ENCODE data around the gene DKK3.

DKK3 gene

DNA sequence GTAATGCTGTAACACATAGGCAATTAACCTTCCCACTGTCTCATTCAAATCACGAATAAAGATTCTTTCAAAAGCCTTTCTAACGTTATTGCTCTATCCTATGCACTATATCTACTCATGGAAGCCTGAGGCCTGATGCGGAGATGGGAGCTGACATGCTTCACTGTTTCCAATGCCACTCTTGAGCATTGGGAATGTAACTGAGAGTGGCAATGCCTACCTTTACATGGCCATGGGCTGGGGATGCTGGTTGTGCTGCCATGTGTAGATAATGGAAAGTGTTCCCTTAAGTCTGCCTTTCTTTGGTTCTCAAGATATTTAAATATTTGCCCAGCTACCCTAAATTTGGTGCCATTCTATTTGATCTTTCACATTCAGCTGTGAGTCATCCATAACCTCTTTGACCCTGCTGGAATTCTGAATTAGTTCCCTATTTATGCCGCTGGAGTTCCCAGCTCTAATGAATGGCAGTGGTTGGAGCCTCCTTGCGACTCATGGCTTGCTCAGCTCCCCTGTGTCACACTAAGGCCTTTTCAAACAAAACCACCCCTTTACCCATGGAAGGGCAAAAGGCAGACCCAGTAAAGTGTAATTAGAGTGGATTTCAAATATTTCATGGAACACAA is 21.4 kb upstream of the DKK3 start:
- no peak overlapping the region for H3K4me3 ChIP-seq (ENCODE audit: low read depth, low read length)
- TF ChIP-seq, protein P1, sequence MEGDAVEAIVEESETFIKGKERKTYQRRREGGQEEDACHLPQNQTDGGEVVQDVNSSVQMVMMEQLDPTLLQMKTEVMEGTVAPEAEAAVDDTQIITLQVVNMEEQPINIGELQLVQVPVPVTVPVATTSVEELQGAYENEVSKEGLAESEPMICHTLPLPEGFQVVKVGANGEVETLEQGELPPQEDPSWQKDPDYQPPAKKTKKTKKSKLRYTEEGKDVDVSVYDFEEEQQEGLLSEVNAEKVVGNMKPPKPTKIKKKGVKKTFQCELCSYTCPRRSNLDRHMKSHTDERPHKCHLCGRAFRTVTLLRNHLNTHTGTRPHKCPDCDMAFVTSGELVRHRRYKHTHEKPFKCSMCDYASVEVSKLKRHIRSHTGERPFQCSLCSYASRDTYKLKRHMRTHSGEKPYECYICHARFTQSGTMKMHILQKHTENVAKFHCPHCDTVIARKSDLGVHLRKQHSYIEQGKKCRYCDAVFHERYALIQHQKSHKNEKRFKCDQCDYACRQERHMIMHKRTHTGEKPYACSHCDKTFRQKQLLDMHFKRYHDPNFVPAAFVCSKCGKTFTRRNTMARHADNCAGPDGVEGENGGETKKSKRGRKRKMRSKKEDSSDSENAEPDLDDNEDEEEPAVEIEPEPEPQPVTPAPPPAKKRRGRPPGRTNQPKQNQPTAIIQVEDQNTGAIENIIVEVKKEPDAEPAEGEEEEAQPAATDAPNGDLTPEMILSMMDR (IDR thresholded peaks at IDR 0.05; ENCODE audit: low read depth, low read length, missing control alignments) = no peak
- in situ Hi-C loops (cut with HindIII; ENCODE audit: low sequenced_read_pairs) = loop anchor here (5.0 kb wide), 1 partner anchor 63 kb away; no protein-coding TSS in a partner anchor
- DNase-seq (ENCODE audit: low read depth) = no peak

DNA sequence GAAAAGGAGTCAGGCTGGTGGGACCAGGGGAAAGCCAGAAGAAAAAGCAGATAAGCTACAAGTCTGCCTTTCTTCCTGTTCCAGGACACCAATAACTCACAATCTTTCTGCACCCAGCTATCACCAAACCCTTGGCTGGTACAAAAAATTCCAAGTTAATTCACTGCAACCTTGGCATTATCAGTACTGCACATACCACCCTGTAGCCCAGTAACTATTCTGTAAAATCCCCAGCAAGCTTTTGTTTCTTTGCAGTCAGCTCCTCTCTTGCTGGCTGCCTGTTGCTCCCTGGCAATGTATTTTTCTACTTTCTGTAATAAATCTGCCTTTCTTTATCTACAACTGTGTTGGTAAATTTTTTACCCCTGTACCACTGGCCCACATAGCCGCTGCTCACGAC is 20.7 kb upstream of the DKK3 start:
- no peak for DNase-seq (ENCODE audit: low read depth)
- no peak overlapping the region for H3K4me3 ChIP-seq (ENCODE audit: low read depth, low read length)
- in situ Hi-C loops (cut with HindIII; ENCODE audit: low sequenced_read_pairs) = no loop called here
- TF ChIP-seq, protein P1 (IDR thresholded peaks at IDR 0.05; ENCODE audit: low read depth, low read length, missing control alignments) = no peak

DNA sequence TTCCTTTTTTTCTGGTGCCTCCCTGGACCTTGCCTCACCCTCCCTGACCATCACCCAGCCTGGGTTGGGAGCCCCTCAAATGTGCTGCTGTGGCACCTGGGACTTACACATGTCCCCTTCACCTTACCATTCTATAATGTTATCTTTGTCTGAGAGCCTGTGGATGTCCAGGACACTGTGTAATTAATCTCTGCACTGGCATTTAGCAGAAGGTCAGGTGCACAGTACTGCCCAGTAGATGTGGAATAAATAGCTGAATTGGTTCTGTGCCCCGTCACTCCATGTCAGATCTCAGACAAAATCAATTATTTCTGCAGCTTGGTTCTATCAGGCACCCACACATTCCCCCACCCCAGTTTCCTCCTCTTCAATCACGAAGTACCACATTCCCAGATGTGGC is 19.9 kb upstream of the DKK3 start:
- H3K4me3 ChIP-seq (ENCODE audit: low read depth, low read length) = no peak overlapping the region
- in situ Hi-C loops (cut with HindIII; ENCODE audit: low sequenced_read_pairs) = no loop called here
- no peak for DNase-seq (ENCODE audit: low read depth)
- TF ChIP-seq, protein P1 (IDR thresholded peaks at IDR 0.05; ENCODE audit: low read depth, low read length, missing control alignments) = no peak

DNA sequence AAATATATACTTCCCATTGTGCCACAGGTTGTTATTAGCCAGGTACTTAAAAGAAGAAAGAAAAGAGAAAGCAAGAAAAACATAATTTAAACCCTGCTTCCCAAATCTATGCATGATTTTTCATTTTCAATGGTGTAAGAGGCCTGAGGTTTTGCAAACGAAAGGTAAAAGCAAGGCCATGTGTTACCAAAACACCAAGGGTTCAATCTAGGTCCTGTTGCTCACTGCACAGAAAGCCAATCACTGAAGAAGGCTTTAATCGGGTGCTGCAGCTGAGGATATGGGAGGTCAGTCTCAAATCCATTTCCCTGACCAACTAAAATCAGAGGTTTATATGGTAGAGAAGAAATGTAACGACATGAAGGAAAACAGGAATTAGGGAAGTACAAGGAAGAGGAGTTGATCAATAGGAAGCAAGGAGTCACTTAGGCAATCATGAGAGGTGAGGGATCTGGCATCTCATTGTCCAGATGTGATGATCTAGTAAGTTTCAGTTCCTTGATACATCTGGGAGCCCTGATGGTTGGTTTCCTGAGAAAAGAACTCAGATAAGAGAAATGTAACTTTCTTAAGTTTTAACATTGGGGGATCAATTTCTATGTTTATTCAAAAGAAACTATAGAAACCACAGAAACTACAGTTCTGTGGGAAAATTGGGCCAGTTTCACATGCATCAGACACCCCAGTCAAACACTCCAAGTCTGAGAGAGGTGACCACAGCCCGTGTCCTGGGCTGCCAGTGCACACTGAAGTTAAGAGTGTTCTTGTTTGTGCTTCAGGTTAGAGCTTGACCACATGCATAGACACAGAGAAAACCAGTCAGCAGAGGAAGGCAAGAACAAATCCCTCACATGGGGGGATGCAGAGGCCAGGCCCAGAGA is 18.1 kb upstream of the DKK3 start:
- in situ Hi-C loops (cut with HindIII; ENCODE audit: low sequenced_read_pairs) = no loop called here
- TF ChIP-seq, protein P1 (IDR thresholded peaks at IDR 0.05; ENCODE audit: low read depth, low read length, missing control alignments) = no peak
- H3K4me3 ChIP-seq (ENCODE audit: low read depth, low read length) = no peak overlapping the region
- no peak for DNase-seq (ENCODE audit: low read depth)

DNA sequence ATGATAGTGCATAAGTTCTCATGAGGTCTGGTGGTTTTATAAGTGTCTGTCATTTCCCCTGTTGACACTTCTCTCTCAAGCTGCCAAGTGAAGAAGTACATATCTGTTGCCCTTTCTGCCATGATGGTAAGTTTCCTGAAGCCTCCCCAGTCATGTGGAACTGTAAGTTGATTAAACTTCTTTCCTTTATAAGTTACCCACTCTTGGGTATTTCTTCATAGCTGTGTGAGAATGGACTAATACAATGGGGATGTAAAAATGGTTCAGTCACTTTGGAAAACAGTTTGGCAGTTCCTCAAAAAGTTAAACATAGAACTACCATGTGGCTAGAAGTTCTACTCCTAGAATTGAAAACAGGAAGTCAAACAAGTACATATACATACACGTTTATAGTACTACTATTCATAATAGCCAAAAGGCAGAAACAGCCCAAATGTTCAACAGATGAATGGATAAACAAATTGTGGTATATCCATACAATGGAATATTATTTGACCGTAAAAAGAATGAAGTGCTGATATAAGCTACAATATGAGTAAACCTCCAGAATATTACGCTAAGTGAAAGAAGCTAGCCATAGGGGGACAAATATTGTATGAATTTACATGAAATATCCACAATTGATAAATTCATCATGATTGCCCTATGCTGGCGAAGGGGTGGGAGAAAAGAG is 16.0 kb upstream of the DKK3 start:
- DNase-seq (ENCODE audit: low read depth) = no peak

DNA sequence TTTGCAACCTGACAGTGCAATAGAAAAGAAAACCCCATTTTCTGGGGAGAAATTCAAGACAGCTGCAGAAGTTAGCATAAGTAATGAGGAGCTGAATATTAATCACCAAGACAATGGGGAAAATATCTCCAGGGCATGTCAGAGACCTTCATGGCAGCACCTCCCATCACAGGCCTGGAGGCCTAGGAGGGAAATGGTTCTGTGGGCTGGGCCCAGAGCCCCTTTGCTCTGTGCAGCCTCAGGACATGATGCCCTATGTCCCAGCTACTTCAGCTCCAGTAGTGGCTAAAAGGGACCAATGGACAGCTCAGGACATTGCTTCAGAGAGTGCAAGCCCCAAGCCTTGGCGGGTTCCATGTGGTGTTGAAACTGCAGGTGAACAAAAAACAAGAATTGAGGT is 14.6 kb upstream of the DKK3 start:
- in situ Hi-C loops (cut with HindIII; ENCODE audit: low sequenced_read_pairs) = no loop called here
- TF ChIP-seq, protein P1 (IDR thresholded peaks at IDR 0.05; ENCODE audit: low read depth, low read length, missing control alignments) = no peak
- DNase-seq (ENCODE audit: low read depth) = no peak
- no peak overlapping the region for H3K4me3 ChIP-seq (ENCODE audit: low read depth, low read length)

More for the DNA sequence above, 16.0 kb upstream of the DKK3 start:
- TF ChIP-seq, protein P1 (IDR thresholded peaks at IDR 0.05; ENCODE audit: low read depth, low read length, missing control alignments) = no peak
- H3K4me3 ChIP-seq (ENCODE audit: low read depth, low read length) = no peak overlapping the region
- in situ Hi-C loops (cut with HindIII; ENCODE audit: low sequenced_read_pairs) = no loop called here

Measured in astrocyte of the cerebellum (primary cell).